NCI-H187 (cell line): ENCODE results near the gene ASIC5.
"Not testable (repeated sequence)": the region's sequence is repeated elsewhere in the genome, so short reads cannot be mapped to it uniquely, and the experiment has no call there.

ENCODE experiments used
- DNase-seq, 2 experiments: peaks; one replicate each; lab custom pipeline; 2025; lab: John Stamatoyannopoulos, UW

The ASIC5 gene

GRCh38 chr4:155800685-155801343, 65.3 kb downstream of the ASIC5 start:
- DNase-seq, result no peak

- DNase-seq, result no peak
Measured at GRCh38 chr4:155799794-155800123, 66.3 kb downstream of the ASIC5 start.

GRCh38 chr4:155799116-155799793, 66.8 kb downstream of the ASIC5 start:
- DNase-seq, result no peak

GRCh38 chr4:155797581-155797980, 68.5 kb downstream of the ASIC5 start:
- DNase-seq, result not testable (repeated sequence)

- DNase-seq, result no peak
Measured at GRCh38 chr4:155795991-155796390, 70.1 kb downstream of the ASIC5 start.

GRCh38 chr4:155794589-155795236, 71.4 kb downstream of the ASIC5 start:
- DNase-seq, result no peak

GRCh38 chr4:155789982-155790381, 76.1 kb downstream of the ASIC5 start:
- DNase-seq, result no peak

GRCh38 chr4:155789391-155789790, 76.7 kb downstream of the ASIC5 start:
- no peak for DNase-seq

- DNase-seq, result no peak
Measured at GRCh38 chr4:155787113-155787710, 78.9 kb downstream of the ASIC5 start.

- no peak for DNase-seq
Measured at GRCh38 chr4:155785828-155786227, 80.2 kb downstream of the ASIC5 start.

GRCh38 chr4:155784637-155785036, 81.4 kb downstream of the ASIC5 start:
- DNase-seq, result no peak

GRCh38 chr4:155781249-155781831, 84.7 kb downstream of the ASIC5 start:
- DNase-seq, result no peak

GRCh38 chr4:155780775-155781174, 85.3 kb downstream of the ASIC5 start:
- DNase-seq, result no peak
